ENCODE data around the gene SLC50A1. TPM values are rescaled to one million over a fixed set of nuclear protein-coding genes. Genes with fewer than 3 reads are reported as not detected.

Gene SLC50A1
- total RNA-seq, 1 donor from 2014 or later = 37.7 TPM

GRCh38 chr1:155093911-155094621 is 41.6 kb upstream of the SLC50A1 start:
- no peak for DNase-seq (ENCODE audit: low read depth)
- H3K4me3 ChIP-seq (ENCODE audit: low read depth, low read length) = no peak overlapping the region
- TF ChIP-seq CTCF (conservative IDR thresholded peaks at IDR 0.05; ENCODE audit: low read depth, low read length) = peak; percentile 63

- no peak overlapping the region for H3K4me3 ChIP-seq (ENCODE audit: low read depth, low read length)
- DNase-seq (ENCODE audit: low read depth) = no peak
- no peak for TF ChIP-seq CTCF (conservative IDR thresholded peaks at IDR 0.05; ENCODE audit: low read depth, low read length)
Observed at GRCh38 chr1:155094622-155094948, 41.1 kb upstream of the SLC50A1 start.

- no peak overlapping the region for H3K4me3 ChIP-seq (ENCODE audit: low read depth, low read length)
- DNase-seq (ENCODE audit: low read depth) = no peak
- no peak for TF ChIP-seq CTCF (conservative IDR thresholded peaks at IDR 0.05; ENCODE audit: low read depth, low read length)
Observed at GRCh38 chr1:155099331-155099730, 36.3 kb upstream of the SLC50A1 start.

- H3K4me3 ChIP-seq (ENCODE audit: low read depth, low read length) = no peak overlapping the region
- no peak for DNase-seq (ENCODE audit: low read depth)
- no peak for TF ChIP-seq CTCF (conservative IDR thresholded peaks at IDR 0.05; ENCODE audit: low read depth, low read length)
Observed at GRCh38 chr1:155103325-155103724, 32.3 kb upstream of the SLC50A1 start.

- no peak overlapping the region for H3K4me3 ChIP-seq (ENCODE audit: low read depth, low read length)
- no peak for TF ChIP-seq CTCF (conservative IDR thresholded peaks at IDR 0.05; ENCODE audit: low read depth, low read length)
- DNase-seq (ENCODE audit: low read depth) = no peak
Observed at GRCh38 chr1:155104605-155105534, 30.8 kb upstream of the SLC50A1 start.

- no peak overlapping the region for H3K4me3 ChIP-seq (ENCODE audit: low read depth, low read length)
- no peak for TF ChIP-seq CTCF (conservative IDR thresholded peaks at IDR 0.05; ENCODE audit: low read depth, low read length)
- no peak for DNase-seq (ENCODE audit: low read depth)
Observed at GRCh38 chr1:155105604-155106011, 30.0 kb upstream of the SLC50A1 start.
